NCI-H748 (cell line): ENCODE measurements around the gene METRN.

Experiments used
- DNase-seq: peaks from one replicate; lab custom pipeline; 2025; ENCODE audit not compliant: unreplicated experiment; lab: John Stamatoyannopoulos, UW

The METRN gene

DNA sequence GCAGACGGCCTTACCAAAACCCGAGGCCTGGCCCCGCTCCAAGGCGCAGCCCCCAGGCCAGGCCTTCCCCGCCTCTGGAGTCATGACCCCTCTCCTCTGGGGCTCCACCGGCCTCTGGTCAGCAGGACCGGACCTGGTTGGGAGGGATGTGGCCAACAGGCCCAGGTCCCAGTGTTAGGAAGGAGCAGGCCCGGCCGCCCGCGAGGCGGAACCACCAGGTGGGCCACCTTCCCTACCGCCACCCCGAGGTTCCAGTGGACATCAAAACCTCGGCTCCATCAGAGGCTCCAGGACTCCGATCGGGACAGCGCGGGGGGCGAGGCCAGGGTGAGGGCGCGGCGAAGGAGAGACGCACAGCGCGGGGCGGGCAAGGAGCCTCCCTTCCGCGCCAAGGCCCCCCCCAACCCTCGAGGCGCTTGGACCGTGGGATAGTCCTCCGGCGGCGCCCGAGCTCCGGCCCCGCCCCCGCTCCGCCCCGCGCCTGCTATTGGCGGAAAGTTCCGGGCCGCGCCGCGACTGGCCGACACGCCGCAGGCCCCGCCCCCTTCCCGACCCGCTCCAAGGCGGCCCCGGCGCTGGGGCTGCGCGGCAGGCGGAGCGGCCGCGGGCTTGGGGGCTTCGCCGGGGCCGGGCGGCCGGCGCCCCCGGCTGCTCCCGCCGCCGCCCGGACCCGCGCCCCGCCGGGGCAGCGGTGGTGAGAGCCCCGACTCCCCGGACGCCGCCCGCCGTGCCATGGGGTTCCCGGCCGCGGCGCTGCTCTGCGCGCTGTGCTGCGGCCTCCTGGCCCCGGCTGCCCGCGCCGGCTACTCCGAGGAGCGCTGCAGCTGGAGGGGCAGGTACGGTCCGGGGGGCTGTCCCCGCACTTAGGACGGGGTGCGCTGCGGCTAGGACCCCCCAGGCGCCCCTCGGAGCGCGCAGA lies at the start of gene METRN:
Gene METRN, plus strand, starts transcription at position 561 of the 919 bp plus-strand sequence. Its CDS starts 172 bp downstream, at position 733.
- DNase-seq = peak; percentile 80

DNA sequence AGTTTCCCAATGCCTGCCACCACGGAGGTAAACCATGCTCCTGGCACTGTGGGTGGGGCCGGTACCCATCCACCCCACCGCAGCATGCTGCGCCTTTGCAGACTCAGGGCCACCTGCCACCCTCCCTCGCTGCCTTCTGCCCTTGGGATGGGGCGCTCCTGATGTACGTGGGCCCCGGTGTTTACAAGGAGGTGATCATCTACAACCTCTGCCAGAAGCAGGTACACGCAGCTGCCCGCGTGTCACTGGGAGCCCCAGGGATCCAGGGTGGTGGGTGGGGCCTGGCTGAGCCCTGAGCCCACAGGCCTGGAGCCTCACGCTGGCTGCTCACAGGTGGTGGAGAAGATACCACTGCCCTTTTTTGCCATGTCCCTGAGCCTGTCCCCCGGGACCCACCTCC lies 48.3 kb upstream of the METRN start:
- no peak for DNase-seq

DNA sequence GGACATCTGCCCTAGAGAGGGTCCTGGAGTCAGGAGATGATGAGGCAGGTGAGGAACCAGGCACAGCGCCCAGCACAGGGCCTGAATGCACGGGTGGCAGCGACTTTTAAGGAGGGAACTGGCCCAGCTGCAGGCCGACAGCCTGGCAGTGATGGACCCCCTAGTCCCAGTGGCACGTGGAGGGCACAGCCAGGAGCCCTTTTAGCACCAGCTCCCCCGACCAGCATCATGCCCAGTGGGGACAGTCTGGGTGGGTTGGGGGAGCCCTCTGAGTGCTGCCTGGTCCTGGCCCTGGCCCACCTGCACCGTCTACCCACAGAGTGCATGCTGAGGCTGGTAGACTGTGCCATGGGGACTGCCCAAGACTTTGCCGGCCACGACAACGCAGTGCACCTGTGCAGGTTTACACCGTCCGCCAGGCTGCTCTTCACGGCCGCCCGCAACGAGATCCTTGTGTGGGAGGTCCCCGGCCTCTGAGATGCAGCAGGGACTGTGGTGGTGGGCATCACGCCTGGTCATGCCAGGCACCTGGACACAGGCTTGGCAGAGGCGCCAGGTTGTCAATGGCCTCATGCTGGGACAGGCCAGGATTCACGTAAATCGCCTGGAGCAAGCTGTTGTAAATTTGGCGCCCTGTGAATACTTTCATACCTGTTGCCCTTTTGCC lies 47.7 kb upstream of the METRN start:
- no peak for DNase-seq

DNA sequence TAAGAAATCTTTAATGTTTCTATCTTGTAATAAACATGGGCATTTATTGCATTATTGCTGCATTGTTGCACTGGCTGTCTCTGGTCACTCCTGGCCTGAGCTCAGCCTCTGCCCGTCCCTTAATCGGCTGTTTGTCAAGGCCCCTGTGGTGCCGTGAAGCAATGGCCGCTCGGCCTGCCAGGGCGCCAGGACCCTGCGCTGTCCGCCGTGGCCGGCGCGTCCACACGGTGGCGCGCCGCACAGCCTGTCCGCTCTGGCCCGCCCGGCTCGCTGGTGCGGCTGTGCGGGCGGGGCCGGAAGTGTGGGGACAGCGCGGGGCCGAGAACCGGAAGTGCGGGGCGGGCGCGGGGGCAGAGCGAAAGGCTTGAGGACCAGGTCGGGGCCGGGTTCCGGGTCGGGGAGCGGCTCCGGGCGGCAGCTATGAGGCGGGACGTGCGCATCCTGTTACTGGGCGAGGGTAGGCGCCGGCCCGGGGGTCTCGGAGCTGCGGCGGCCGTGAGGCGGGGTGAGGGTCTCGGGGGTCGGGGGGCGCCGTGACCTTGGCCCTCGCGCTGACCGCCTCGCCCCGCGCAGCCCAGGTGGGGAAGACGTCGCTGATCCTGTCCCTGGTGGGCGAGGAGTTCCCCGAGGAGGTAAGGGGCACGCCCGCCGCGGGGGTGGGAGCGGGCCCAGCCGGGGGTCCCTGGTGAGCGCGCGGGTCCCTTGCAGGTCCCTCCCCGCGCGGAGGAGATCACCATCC lies 47.0 kb upstream of the METRN start, which contains the start of gene RHOT2:
Gene RHOT2, plus strand, starts transcription at position 353 of the 739 bp plus-strand sequence. Its CDS starts 68 bp downstream, at position 421.
- peak; percentile 90 for DNase-seq

DNA sequence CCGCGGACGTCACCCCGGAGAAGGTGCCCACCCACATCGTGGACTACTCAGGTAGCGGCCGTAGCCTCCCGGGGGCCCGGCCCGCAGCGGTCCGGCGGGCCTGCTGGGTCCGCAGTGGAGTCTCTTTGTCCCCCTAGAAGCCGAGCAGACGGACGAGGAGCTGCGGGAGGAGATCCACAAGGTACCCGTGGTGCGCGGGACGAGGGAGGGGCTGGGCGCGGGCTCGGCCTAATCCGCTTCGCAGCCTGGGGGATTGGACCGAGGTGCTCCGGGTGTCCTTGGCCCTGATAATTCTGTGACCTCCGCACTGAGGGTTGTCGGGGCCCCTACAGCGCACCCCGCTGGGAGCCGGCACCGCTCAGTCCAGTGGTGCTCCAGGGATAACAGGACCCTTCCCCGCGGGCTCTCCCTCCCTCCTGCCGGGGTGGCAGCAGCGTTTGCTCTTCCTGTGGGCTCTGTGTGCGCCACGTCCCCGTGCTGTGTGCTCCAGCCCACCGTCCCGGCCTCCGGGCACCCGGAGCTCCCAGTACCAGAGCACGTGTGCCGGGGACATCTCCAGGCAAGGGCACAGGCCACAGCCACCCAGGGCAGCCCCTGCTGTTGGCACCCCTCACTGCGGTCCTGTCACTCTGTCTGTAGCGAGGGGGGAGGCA lies 46.3 kb upstream of the METRN start:
- DNase-seq = no peak

DNA sequence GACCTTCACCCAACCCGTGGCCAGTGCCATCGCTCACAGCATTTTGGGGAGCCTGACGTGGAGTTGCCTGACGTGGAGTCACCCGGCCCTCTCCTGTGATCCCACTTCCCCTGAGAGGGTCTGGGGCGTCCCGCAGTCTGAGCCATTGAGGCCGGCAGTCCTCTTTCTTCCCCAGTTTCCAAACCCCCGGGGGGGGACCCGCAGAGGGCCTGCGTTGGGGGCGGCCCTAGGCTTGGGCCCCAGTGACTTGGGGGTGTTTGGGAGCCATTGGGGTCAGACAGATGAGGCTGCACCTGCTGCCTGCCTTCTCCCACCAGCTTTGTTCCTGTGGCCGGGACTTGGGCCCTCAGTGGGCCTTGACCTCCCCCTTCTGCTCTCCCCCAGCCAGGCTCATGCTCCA lies 45.3 kb upstream of the METRN start:
- DNase-seq = no peak

DNA sequence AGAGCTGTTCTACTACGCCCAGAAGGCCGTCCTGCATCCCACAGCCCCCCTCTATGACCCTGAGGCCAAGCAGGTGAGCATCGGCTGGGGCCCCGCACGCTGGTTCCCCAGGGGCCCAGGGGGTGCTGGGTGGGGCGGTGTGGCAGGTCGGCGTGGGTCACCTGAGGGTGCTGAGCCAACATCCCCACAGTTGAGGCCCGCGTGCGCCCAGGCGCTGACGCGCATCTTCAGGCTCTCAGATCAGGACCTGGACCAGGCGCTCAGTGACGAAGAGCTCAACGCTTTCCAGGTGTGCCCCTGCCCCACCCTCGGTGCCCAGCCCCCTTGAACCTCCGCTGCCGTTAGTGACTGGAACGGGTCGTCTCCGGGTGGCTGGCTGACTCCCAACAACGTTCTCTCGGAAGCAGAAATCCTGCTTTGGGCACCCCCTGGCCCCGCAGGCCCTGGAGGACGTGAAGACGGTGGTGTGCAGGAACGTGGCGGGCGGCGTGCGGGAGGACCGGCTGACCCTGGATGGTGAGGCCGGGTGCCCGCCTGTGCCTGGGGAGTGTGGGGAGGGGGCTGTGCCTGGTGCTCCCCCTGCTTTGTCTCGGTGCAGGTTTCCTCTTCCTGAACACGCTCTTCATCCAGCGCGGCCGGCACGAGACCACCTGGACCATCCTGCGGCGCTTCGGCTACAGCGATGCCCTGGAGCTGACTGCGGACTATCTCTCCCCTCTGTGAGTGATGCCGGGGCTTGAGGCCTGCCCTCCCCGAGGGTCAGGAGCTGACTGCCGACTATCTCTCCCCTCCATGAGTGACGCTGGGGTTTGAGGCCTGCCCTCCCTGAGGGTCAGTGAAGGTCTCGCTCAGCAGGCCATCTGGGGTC lies 44.2 kb upstream of the METRN start:
- no peak for DNase-seq

DNA sequence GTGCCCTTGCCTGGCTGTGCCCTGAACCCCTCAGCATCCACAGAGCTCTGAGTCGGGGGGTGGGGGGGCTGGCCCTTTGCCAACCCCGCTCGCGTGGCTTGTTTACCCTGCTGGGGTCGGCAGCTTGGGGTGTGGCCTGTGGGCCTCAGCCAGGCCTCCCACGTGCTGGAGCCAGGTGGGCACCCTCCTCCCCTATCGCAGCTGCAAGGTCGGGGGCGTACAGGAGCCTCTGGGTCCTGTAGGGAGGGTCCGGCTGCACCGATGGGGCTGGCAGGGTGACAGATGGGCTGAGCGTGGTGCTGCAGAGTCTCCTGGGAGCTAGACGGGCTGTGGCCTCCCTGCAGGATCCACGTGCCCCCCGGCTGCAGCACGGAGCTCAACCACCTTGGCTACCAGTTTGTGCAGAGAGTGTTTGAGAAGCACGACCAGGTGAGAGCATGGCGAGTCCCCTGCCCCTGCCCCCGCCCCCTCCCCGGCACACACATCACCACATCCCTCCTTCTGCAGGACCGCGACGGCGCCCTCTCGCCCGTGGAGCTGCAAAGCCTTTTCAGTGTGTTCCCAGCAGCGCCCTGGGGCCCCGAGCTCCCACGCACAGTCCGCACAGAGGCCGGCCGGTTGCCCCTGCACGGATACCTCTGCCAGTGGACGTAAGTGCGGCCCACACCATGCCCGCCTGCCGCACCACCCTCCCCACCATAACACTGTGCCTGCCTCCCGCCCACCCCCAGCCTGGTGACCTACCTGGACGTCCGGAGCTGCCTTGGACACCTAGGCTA lies 43.4 kb upstream of the METRN start:
- no peak for DNase-seq

DNA sequence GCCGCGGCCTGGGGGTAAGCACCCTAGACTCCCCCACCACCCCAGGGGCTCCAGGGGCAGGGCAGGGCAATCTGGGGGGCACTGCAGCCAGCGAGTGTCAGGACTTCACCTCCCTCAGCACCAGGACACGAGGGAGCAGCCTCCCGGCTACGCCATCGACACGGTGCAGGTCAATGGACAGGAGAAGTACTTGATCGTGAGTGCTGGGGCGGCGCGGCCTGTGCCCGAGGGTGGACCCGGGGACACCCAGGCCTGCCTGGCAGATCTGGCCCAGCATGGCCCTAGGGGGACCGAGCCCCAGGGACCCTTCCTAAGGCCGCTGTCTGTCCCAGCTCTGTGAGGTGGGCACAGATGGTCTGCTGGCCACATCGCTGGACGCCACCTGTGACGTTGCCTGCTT lies 42.5 kb upstream of the METRN start:
- DNase-seq = no peak

DNA sequence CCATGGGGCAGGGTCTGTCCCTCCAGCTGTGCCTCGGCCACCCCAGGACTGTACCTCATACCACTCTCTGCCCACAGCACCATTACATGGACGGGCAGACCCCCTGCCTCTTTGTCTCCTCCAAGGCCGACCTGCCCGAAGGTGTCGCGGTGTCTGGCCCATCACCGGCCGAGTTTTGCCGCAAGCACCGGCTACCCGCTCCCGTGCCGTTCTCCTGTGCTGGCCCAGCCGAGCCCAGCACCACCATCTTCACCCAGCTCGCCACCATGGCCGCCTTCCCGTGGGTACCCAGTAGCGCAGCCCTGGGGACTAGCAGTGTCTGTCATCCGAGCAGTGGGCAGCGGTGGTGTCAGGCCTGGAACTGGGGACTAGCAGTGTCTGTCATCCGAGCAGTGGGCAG lies 42.1 kb upstream of the METRN start:
- DNase-seq = no peak

DNA sequence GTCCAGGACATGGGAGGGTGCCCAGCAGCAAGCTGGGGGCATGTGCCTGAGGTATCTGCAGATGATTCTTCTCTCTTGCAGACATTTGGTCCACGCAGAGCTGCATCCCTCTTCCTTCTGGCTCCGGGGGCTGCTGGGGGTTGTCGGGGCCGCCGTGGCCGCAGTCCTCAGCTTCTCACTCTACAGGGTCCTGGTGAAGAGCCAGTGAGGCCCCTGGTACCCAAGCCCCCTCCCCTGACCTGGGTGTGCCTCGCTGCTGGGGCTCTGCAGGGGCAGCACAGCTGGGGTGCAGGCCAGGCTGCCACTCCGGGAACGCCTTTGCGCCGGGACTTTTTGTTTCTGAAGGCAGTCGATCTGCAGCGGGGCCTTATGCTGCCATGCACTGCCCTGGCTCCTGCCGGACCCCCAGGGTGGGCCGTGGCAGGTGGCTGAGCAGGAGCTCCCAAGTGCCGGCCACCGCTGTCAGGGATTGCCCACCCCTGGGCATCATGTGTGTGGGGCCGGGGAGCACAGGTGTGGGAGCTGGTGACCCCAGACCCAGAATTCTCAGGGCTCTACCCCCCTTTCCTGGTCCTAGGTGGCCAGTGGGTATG lies 41.4 kb upstream of the METRN start:
- no peak for DNase-seq

DNA sequence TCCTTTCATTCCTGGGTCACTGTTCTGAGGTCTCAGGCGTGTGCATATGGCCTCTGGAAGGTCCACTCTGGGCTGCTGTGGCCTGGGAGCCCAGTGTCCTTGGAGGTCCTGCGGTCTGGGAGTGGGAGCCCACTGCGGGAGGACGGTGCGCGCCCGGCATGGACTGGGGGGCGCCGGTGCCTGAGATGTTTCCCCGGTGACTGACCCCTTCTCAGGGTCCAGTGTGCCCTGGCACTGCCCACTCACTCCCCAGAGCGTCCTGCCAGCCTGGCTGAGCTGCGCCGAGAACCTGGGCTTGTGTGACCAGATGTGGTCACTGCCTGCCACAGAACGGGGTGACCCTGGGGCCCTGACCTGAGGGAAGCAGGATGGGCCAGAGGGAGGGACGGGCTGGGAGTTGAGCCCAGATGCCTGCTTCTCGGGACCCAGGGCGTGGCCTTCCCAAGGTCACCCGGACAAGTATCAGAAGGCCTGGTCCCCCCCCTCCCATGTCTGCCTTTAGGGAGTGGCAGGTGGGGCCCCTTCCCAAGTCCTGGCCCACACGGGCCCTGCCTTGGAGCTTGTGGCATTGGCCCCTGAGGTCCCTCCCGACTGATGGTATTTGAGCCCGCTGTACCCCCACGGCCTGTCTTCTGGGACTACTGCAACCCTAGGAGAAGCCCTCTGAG lies 40.6 kb upstream of the METRN start:
- DNase-seq = no peak

DNA sequence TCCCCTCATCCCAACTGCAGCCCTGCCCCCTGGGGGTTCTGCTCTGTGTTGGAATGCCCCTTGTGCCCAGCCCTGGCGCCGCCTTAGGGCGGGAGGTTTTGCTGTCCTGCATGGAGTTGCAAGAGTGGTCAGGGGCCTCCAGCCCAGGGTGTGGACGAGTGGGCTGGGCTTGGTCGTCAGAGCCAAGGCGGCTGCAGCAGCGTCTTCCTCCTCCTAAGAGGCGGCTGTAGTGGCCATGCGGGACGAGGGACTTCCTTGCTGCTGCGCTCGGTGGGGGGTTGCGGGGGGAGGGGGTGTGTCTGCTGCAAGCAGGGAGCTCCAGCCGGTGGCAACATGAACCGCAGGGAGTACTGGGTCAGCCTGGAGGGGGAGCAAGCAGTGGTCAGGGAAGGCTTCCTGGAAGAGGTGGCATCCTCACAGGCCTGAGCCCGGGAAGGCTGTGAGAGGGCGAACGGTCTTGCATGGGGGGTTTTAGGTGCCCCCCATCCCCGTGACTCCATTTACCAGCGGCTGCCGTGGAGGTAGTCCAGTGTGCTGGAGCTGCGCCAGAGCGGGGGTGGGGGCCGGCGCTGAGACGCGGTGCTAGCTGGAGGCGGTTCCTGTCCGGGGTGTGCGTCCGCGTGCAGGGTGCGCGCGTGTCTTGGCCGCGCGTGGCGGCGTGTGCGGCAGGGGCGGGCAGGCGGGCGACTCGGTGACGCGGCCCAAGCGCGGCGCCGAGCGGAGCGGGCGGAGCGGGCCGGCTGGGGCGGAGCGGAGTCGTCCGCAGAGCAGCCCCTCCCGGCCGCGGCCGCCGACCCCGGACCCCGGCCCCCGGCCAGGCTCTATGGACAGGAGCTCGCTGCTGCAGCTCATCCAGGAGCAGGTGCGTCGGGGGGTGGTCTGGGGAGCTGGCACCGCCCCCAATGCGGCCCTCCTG lies 39.7 kb upstream of the METRN start, which contains the start of gene RHBDL1:
Gene RHBDL1, plus strand, starts transcription at position 704 of the 916 bp plus-strand sequence. Its CDS starts 120 bp downstream, at position 824.
- peak; percentile 20 for DNase-seq

DNA sequence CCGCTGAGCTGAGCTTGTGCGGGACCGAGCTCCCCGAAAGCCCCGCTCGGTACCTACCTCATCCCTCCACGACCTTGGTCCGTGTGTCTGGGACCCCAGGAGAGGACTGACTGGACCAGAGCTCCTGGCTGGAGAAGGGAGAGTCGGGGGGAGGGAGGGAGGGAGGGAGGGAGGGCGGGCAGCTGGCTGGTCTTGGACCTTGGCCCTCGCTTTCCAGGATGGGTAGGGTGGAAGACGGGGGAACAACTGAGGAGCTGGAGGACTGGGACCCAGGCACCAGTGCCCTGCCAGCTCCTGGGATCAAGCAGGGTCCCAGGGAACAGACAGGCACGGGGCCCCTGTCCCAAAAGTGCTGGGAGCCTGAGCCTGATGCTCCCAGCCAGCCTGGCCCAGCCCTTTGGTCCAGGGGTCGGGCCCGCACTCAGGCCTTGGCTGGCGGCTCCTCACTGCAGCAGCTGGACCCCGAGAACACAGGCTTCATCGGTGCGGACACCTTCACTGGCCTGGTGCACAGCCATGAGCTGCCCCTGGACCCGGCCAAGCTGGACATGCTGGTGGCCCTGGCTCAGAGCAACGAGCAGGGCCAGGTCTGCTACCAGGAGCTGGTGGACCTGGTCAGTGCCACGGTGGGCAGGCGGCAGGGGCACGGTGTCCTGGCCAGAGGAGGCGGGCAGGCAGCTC lies 38.9 kb upstream of the METRN start:
- no peak for DNase-seq

DNA sequence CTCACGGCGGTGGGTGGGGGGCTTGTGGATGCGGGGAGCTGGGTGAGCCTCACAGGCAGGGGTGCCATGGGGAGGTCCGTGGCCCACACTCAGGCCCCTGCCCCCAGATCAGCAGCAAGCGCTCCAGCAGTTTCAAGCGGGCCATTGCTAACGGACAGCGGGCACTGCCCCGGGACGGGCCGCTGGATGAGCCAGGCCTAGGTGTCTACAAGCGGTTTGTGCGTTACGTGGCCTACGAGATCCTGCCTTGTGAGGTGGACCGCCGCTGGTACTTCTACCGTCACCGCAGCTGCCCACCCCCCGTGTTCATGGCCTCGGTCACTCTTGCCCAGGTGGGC lies 38.4 kb upstream of the METRN start:
- no peak for DNase-seq

DNA sequence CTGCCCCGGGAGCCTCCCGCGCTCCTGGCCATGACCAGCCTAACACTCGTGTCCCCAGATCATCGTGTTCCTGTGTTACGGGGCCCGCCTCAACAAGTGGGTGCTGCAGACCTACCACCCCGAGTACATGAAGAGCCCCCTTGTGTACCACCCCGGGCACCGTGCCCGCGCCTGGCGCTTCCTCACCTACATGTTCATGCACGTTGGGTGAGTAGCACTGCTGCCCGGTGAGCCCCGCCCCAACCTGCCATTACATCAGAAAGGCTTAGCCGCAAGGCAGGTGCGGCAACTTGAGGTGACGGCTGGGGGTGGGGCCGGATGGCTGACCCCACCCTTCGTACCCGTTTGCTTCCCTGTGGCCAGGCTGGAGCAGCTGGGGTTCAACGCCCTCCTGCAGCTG lies 38.0 kb upstream of the METRN start:
- peak; percentile 86 for DNase-seq
